ENCODE data around the gene ROR2.
A peak's percentile ranks its signal among the peaks of the same experiment; 100 is the strongest.
"Not testable (repeated sequence)": the region's sequence is repeated elsewhere in the genome, so short reads cannot be mapped to it uniquely, and the experiment has no call there.

ROR2 gene

DNA sequence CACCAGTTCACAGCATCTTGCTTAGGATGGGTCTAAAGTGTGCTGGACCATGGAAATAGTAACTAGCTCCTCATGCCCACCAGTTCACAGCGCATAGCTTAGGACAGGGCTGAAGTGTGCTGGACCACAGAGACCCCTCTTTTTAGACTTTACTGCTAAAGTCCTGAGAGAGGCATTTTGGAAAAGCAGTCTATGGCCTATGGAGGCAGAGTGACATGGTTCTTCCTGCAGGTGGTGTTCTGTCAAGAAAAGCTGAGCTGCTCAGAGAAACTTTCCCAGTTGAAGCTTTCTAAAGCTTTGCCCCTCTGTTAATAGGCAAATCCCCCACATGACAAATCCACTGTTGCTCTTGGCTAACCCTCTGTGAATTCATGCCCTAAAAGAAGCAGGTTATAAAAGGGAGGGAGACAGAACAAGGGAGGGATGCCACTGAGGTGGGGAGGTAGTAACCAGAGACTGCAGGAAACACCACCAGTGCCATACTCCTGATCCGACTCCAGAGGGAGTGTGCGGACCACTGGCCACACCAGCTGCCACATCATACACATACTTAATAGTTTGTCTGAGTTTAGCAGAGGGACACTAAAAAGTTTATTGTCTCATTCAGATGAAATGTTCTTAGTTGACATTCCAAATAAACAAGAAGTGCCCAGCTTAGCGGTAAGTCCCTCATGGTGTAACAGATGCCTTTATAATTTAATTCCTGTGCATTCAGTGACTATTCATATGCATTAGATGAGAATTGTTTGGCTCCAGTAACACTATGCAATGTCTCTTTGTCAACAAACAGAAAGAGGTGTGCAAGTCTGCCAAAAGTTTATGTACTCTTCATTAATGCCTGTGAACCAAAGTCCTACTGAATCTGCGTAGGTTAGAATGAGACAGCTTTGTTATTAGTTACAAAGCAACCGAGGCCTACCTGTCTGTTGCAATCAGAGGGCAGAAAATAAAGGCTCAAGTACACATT is 290.2 kb downstream of the ROR2 start:
- no peak for DNase-seq

- no peak for DNase-seq
Observed at GRCh38 chr9:91658513-91659105, 291.4 kb downstream of the ROR2 start.

DNA sequence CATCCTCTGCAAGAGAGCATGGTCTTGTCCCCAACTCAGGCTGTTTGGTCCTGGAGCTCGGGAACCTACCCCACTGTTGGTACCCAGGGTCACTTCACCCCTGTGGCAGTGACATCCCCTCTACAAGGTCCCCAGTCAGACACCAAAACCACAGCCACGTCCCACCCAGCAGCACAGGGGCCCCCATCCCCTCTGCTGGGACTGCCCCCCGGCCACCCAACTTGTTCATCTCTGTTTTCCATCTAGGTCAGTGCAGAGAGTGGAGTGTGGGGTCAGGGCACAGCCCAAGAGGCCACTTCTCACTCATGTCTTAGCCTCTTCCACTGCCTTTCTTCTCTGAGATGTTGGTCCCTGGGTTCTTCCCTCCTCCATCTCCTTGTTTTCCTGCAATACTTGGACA is 292.5 kb downstream of the ROR2 start:
- no peak for DNase-seq

- no peak for DNase-seq
Observed at GRCh38 chr9:91655658-91656057, 294.4 kb downstream of the ROR2 start.

DNA sequence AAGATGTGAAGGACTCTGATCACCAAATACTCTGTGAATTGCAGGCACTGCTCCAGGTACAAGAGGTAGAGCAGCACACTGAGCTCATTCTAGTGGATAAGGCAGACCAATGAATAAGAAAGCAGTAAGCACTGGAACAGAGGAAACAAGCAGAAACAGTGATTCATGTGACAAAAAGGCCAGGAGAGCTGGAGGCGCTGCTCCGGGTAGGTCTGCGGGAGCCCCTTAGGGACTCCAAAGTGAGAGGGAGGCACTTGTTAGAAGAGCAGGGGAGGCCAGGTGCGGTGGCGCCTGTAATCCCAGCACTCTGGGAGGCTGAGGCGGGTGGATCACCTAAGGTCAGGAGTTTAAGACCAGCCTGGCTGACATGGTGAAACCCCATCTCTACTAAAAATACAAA is 294.8 kb downstream of the ROR2 start:
- peak; percentile 6 for DNase-seq

GRCh38 chr9:91654527-91654926 is 295.5 kb downstream of the ROR2 start:
- no peak for DNase-seq

DNA sequence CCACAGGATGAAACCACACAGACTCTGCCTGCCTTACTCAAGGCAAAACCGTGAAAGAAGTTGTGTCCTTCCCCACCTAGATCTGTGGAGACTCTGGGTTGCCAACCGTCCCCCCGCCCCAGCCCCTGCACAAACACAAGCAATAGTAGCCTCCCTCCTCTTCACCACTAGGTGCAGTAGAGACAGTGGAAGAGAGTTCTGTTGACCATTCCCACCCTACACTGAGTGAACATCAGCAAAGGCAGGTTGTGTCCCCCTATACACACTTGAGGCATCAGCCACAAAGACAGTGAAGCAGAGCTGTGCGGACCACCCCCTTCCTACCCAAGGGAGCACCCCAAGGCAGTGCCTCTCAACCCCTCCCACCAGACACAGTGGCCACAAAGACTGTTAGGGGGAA is 302.7 kb downstream of the ROR2 start:
- no peak for DNase-seq

DNA sequence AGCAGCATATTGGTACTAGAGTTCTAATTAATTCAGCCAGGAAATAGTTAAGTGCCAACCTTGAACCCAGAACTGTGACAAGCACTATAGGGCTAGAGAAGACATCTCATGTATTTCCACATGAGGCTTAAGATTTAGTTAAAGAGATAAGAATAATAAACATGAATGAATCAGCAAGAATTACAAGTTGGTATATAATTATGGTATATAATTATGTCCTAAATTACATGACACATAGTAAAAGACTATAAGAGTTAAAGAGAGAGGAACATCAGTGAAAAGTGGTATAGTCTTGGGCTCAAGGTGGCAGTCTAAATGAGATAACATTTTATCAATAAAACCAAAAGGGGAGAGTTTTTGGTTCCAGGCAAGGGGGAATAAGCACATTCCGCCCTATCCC is 303.3 kb downstream of the ROR2 start:
- DNase-seq: no peak

DNA sequence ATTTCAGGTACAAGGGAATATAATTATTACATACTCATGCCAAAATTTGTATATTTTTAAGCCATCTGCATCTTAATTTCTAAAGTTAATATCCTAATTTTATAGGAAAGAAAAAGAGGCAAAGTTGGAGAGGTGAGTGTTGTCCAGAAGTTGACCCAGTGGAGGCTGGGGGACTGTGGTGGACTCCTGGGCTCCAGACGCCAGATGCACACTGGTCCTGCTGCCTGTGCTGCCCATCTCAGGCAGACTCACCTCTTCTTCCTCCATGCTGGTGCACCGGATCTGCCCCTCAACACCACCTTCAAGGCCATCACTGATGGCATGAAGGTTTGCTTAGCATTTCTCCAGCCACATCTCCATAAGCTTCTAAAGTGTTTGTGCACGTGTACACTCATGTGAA is 305.6 kb downstream of the ROR2 start:
- DNase-seq: no peak

GRCh38 chr9:91643481-91644077 is 306.4 kb downstream of the ROR2 start:
- no peak for DNase-seq

- DNase-seq: no peak
Observed at GRCh38 chr9:91642771-91643170, 307.3 kb downstream of the ROR2 start.

- DNase-seq: no peak
Observed at GRCh38 chr9:91640428-91640827, 309.6 kb downstream of the ROR2 start.

GRCh38 chr9:91639054-91639453 is 311.0 kb downstream of the ROR2 start:
- DNase-seq: no peak

DNA sequence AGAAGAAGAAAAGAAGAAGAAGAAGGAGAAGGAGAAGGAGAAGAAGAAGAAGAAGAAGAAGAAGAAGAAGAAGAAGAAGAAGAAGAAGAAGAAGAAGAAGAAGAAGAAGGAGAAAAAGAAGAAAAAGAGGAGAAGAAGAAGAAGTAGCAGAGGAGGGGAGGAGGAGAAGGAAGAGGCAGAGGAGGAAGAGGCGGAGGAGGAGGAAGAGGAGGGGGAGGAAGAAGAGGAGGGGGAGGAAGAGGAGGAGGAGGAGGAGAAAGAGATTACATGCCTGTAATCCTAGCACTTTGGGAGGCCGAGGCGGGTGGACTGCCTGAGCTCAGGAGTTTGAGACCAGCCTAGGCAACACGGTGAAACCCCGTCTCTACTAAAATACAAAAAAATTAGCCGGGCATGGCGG is 315.2 kb downstream of the ROR2 start:
- DNase-seq: not testable (repeated sequence)

- DNase-seq: no peak
Observed at GRCh38 chr9:91629718-91630117, 320.3 kb downstream of the ROR2 start.

GRCh38 chr9:91628892-91629291 is 321.1 kb downstream of the ROR2 start:
- DNase-seq: no peak

- DNase-seq: no peak
Observed at GRCh38 chr9:91625331-91625730, 324.7 kb downstream of the ROR2 start.

DNA sequence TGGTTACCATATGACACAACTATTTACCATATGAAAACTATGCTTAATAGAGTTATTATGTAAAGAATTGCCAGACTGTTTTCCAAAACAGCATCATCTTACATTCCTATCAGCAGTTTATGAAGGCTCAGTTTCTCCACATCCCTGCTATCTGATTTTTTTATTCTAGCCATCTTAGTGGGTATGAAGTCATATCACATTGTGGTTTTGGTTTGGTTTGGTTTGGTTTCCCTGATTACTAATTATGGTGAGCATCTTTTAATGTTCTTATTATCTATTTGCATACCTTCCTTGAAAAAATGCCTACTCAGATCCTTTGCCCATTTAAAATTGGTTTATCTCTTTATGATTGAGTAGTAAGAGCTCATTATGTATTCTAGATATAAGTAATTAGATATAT is 327.0 kb downstream of the ROR2 start:
- no peak for DNase-seq

- not testable (repeated sequence) for DNase-seq
Observed at GRCh38 chr9:91622121-91622520, 327.9 kb downstream of the ROR2 start.

GRCh38 chr9:91614044-91614443 is 336.0 kb downstream of the ROR2 start:
- DNase-seq: not testable (repeated sequence)

GRCh38 chr9:91611582-91611981 is 338.4 kb downstream of the ROR2 start:
- no peak for DNase-seq

- no peak for DNase-seq
Observed at GRCh38 chr9:91606255-91606995, 343.6 kb downstream of the ROR2 start.

DNA sequence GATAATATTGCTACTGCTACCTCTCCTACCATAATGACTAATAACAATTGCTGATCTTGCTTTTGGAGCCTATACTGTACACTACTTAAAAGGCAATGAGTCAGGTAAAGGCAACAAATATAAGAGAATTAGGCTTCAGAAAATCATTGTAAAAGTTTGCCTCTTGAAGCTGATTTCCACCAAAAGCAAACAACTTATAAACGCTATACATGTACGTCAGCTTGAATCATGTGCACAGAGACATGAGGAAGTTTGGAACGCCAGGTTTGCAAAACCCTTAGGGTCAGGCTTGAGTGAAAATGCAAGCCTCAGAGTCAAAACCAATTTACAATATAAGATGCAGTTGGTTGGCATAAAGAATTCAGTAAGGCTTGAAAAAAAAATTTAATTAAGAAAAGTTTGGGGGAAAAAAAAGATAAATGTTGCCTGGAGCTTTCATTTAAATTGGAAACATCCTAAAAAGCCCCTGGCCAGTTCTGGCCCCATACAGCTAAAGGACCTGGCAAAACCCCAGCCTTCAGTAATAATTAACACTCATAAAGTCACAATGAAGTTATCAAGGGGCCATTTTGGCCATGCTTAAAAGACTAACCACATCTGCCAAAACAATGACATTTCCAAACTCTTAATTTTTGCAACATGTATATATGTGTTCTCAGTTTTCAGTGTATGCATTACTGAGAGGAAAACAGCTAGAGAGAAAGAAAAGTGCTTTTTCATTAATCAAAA is 345.4 kb downstream of the ROR2 start:
- no peak for DNase-seq

Measured in NCI-H1436 treated with DMSO at 0.1 percent for 48 hours (cell line).